ENCODE results near the gene STK10. TPM values are rescaled to one million over a fixed set of nuclear protein-coding genes. Genes with fewer than 3 reads are reported as not detected.
"Not testable (repeated sequence)": the region's sequence is repeated elsewhere in the genome, so short reads cannot be mapped to it uniquely, and the experiment has no call there.

Gene STK10
- polyA plus RNA-seq, 2 of the 4 experiments (the other 2 are of a cell fraction), result 4.3 to 13.1 TPM

GRCh38 chr5:172159016-172159415 lies 29.0 kb downstream of the STK10 start:
- DNase-seq (ENCODE audit: low read depth in 1 of 2, low spot score in 1 of 2) (no peak), ATAC-seq (no peak), FAIRE-seq (no peak)
- TF ChIP-seq FOXS1 (CRISPR knock-in tag; IDR thresholded peaks at IDR 0.05), result no peak
- no peak for TF ChIP-seq NFE2L2 (conservative IDR thresholded peaks at IDR 0.05; ENCODE audit: low read length)
- TF ChIP-seq CBX8 (IDR thresholded peaks at IDR 0.05), result no peak
- no peak for TF ChIP-seq HOXA7 (CRISPR knock-in tag; IDR thresholded peaks at IDR 0.05)
- no peaks in the 10 kb centered on the region for H3K9me3 ChIP-seq
- 87% methylated on average over 8 of the region's 8 CpGs for WGBS (ENCODE audit: missing lambda C conversion rate)
- POLR2A ChIA-PET, result interaction anchor here (0.5 kb wide), 1 partner anchor 29 kb away, joined by 3 read pairs; the partner anchor contains the start of gene STK10
- no peaks in the 10 kb centered on the region for H3K4me1 ChIP-seq
- H3K4me3 ChIP-seq, result no peak overlapping the region
- no peak overlapping the region for H3K4me2 ChIP-seq
- CTCF ChIA-PET, result interaction anchor here (0.6 to 2.1 kb wide), 5 partner anchors 10 to 651 kb away, joined by 3 to 10 read pairs (median 3); partner anchors contain the start of gene STK10
- no peak overlapping the region for H3K27ac ChIP-seq

GRCh38 chr5:172156541-172156994 lies 31.5 kb downstream of the STK10 start:
- TF ChIP-seq FOSB (CRISPR knock-in tag; IDR thresholded peaks at IDR 0.05) (no peak), HDAC2 (IDR thresholded peaks at IDR 0.05) (no peak), NFE2L2 (conservative IDR thresholded peaks at IDR 0.05; ENCODE audit: low read length) (no peak), POLR2A (IDR thresholded peaks at IDR 0.05; ENCODE audit: low read length) (no peak), CEBPB (IDR thresholded peaks at IDR 0.05) (no peak), HOXB13 (CRISPR knock-in tag; IDR thresholded peaks at IDR 0.05; ENCODE audit: low read depth) (no peak), ESRRA (IDR thresholded peaks at IDR 0.05; ENCODE audit: borderline replicate concordance, low read length) (no peak), GATA3 (IDR thresholded peaks at IDR 0.05; ENCODE audit: borderline replicate concordance) (no peak), CBX2 (IDR thresholded peaks at IDR 0.05; ENCODE audit: borderline replicate concordance, low read depth) (no peak), HOXB5 (CRISPR knock-in tag; IDR thresholded peaks at IDR 0.05) (no peak)
- TF ChIP-seq, protein P1, sequence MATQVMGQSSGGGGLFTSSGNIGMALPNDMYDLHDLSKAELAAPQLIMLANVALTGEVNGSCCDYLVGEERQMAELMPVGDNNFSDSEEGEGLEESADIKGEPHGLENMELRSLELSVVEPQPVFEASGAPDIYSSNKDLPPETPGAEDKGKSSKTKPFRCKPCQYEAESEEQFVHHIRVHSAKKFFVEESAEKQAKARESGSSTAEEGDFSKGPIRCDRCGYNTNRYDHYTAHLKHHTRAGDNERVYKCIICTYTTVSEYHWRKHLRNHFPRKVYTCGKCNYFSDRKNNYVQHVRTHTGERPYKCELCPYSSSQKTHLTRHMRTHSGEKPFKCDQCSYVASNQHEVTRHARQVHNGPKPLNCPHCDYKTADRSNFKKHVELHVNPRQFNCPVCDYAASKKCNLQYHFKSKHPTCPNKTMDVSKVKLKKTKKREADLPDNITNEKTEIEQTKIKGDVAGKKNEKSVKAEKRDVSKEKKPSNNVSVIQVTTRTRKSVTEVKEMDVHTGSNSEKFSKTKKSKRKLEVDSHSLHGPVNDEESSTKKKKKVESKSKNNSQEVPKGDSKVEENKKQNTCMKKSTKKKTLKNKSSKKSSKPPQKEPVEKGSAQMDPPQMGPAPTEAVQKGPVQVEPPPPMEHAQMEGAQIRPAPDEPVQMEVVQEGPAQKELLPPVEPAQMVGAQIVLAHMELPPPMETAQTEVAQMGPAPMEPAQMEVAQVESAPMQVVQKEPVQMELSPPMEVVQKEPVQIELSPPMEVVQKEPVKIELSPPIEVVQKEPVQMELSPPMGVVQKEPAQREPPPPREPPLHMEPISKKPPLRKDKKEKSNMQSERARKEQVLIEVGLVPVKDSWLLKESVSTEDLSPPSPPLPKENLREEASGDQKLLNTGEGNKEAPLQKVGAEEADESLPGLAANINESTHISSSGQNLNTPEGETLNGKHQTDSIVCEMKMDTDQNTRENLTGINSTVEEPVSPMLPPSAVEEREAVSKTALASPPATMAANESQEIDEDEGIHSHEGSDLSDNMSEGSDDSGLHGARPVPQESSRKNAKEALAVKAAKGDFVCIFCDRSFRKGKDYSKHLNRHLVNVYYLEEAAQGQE (IDR thresholded peaks at IDR 0.05), result no peak
- Histone ChIP-seq H3K4me3 (no peak overlapping the region), H3K4me2 (no peak overlapping the region), H3K9me3 (no peaks in the 10 kb centered on the region), H3K27ac (no peak overlapping the region), H3K4me1 (no peaks in the 10 kb centered on the region)
- WGBS (ENCODE audit: missing lambda C conversion rate), result 90% methylated on average over 13 of the region's 13 CpGs
- ATAC-seq (no peak), FAIRE-seq (no peak), DNase-seq (ENCODE audit: low read depth in 1 of 2, low spot score in 1 of 2) (no peak)
- ChIA-PET CTCF (interaction anchor here (1.1 to 1.7 kb wide), 4 partner anchors 9 to 51 kb away, joined by 3 to 7 read pairs (median 3); no protein-coding TSS in a partner anchor), POLR2A (no interaction called here)

GRCh38 chr5:172155101-172155500 lies 32.9 kb downstream of the STK10 start:
- CTCF ChIA-PET, result interaction anchor here (1.1 to 1.7 kb wide), 5 partner anchors 9 to 145 kb away, joined by 3 to 7 read pairs (median 3); no protein-coding TSS in a partner anchor
- POLR2A ChIA-PET; DNase-seq (ENCODE audit: low read depth in 1 of 2, low spot score in 1 of 2); H3K4me3 ChIP-seq; H3K27ac ChIP-seq; FAIRE-seq; H3K9me3 ChIP-seq; H3K4me2 ChIP-seq; ATAC-seq; H3K4me1 ChIP-seq: not testable (repeated sequence)
- 94% methylated on average over 9 of the region's 9 CpGs for WGBS (ENCODE audit: missing lambda C conversion rate)

- 81% methylated on average over 3 of the region's 3 CpGs for WGBS (ENCODE audit: missing lambda C conversion rate)
- H3K4me2 ChIP-seq, result no peak overlapping the region
- ChIA-PET POLR2A (no interaction called here), CTCF (interaction anchor here (0.7 kb wide), 1 partner anchor 44 kb away, joined by 3 read pairs; no protein-coding TSS in a partner anchor)
- no peak for DNase-seq (ENCODE audit: low read depth in 1 of 2, low spot score in 1 of 2)
- H3K4me1 ChIP-seq, result no peaks in the 10 kb centered on the region
- H3K4me3 ChIP-seq, result no peak overlapping the region
- no peaks in the 10 kb centered on the region for H3K9me3 ChIP-seq
- H3K27ac ChIP-seq, result no peak overlapping the region
- no peak for ATAC-seq
- no peak for FAIRE-seq
- TF ChIP-seq BCL3 (IDR thresholded peaks at IDR 0.05) (no peak), JUNB (IDR thresholded peaks at IDR 0.05) (no peak), CEBPB (IDR thresholded peaks at IDR 0.05) (no peak), RAD21 (conservative IDR thresholded peaks at IDR 0.05 in 1 of 2, IDR thresholded peaks at IDR 0.05 in 1 of 2) (no peak), EHMT2 (IDR thresholded peaks at IDR 0.05; ENCODE audit: low read depth) (no peak), RCOR1 (IDR thresholded peaks at IDR 0.05; ENCODE audit: low read depth, low read length) (no peak), HEYL (CRISPR knock-in tag; IDR thresholded peaks at IDR 0.05) (no peak)
- TF ChIP-seq, protein P2, sequence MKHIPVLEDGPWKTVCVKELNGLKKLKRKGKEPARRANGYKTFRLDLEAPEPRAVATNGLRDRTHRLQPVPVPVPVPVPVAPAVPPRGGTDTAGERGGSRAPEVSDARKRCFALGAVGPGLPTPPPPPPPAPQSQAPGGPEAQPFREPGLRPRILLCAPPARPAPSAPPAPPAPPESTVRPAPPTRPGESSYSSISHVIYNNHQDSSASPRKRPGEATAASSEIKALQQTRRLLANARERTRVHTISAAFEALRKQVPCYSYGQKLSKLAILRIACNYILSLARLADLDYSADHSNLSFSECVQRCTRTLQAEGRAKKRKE (CRISPR knock-in tag; IDR thresholded peaks at IDR 0.05; ENCODE audit: low read depth), result no peak
- TF ChIP-seq, protein P3, sequence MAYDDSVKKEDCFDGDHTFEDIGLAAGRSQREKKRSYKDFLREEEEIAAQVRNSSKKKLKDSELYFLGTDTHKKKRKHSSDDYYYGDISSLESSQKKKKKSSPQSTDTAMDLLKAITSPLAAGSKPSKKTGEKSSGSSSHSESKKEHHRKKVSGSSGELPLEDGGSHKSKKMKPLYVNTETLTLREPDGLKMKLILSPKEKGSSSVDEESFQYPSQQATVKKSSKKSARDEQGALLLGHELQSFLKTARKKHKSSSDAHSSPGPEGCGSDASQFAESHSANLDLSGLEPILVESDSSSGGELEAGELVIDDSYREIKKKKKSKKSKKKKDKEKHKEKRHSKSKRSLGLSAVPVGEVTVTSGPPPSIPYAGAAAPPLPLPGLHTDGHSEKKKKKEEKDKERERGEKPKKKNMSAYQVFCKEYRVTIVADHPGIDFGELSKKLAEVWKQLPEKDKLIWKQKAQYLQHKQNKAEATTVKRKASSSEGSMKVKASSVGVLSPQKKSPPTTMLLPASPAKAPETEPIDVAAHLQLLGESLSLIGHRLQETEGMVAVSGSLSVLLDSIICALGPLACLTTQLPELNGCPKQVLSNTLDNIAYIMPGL (CRISPR knock-in tag; IDR thresholded peaks at IDR 0.05; ENCODE audit: borderline replicate concordance), result no peak
Measured at GRCh38 chr5:172153695-172154094, 34.3 kb downstream of the STK10 start.
